Activated B cell treated with CpG ODN at 0.5 μM for 24 hours (primary cell): Measurements from ENCODE around the gene GRIA4. TPM values are rescaled to one million over a fixed set of nuclear protein-coding genes. Genes with fewer than 3 reads are reported as not detected.

ENCODE experiments used
- ATAC-seq: fragments of 200-7000 bp; cut with Tn5 transposase; one replicate; pipeline ENCODE4 v1.10.0; 2021; ENCODE audit warnings: low read depth, mild to moderate bottlenecking, moderate library complexity
- CTCF ChIA-PET: fragments of 350-600 bp; sonication (Branson Sonifier 250); formaldehyde crosslinking; loops from one replicate; lab custom pipeline; 2021; ENCODE audit warnings: antibody characterized with exemption; lab: Charles Lee
- POLR2A ChIA-PET: fragments of 350-600 bp; sonication (Branson Sonifier 250); formaldehyde crosslinking; loops from one replicate; lab custom pipeline; 2021; ENCODE audit warnings: antibody characterized with exemption; lab: Charles Lee
- DNase-seq: peaks from one replicate; pipeline ENCODE4 v3.0.0; 2022
- H3K27ac Mint-ChIP-seq: one replicate; pipeline ENCODE4 v1.8.0; 2020; ENCODE audit warnings: mixed read lengths
- H3K27me3 Mint-ChIP-seq: one replicate; pipeline ENCODE4 v1.8.0; 2021; ENCODE audit warnings: mixed read lengths
- H3K36me3 Mint-ChIP-seq: one replicate; pipeline ENCODE4 v1.8.0; 2021; ENCODE audit warnings: low read depth, mixed read lengths
- H3K4me1 Mint-ChIP-seq: one replicate; pipeline ENCODE4 v1.8.0; 2021; ENCODE audit warnings: mixed read lengths
- H3K4me3 Mint-ChIP-seq: one replicate; pipeline ENCODE4 v1.8.0; 2020; ENCODE audit warnings: mild to moderate bottlenecking, mixed read lengths
- H3K9me3 Mint-ChIP-seq: one replicate; pipeline ENCODE4 v1.8.0; 2020; ENCODE audit warnings: mixed read lengths
- intact Hi-C: fragments of 100-400 bp; cut with micrococcal nuclease; formaldehyde crosslinking; loops from one replicate; pipeline ENCODE4 v1.15.1; 2024
- total RNA-seq: library from RNA; stranded (reverse); gene quantifications from 2 replicates; pipeline ENCODE4 v1.2.3, GENCODE V29; 2022
- TF ChIP-seq, protein P1 (sequence below): fragments of 200-600 bp; IDR thresholded peaks from one replicate; pipeline ENCODE4 v1.8.0; 2022; ENCODE audit warnings: antibody characterized with exemption, mild to moderate bottlenecking

GRIA4 gene
- total RNA-seq, 1 donor from 2014 or later, result not detected

DNA sequence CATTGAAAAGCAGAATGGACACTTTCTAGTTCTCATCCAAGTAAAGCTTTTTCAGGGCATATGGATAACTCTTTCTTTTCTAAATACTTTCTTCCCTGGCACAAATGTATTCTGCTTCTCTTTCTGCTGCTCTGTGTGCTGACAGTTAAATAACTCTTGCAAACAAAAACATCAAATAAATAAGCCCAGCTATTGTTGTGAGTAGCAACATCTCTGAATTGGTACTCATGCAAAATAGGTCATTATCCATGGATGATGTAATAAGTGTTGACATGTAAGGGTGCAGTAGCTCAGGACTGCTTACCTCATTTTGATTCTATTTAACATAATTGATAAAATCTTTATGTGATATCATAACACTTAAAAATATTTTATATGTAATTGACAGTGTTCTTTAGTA is 247.9 kb downstream of the GRIA4 start:
- intact Hi-C loops, result no loop called here
- CTCF ChIA-PET, result no interaction called here
- H3K4me3 Mint-ChIP-seq, result no peak overlapping the region
- no peaks in the 10 kb centered on the region for H3K9me3 Mint-ChIP-seq
- no peak for DNase-seq
- no peaks in the 10 kb centered on the region for H3K36me3 Mint-ChIP-seq
- no peaks in the 10 kb centered on the region for H3K4me1 Mint-ChIP-seq
- H3K27ac Mint-ChIP-seq, result no peak overlapping the region
- POLR2A ChIA-PET, result no interaction called here
- TF ChIP-seq, protein P1, sequence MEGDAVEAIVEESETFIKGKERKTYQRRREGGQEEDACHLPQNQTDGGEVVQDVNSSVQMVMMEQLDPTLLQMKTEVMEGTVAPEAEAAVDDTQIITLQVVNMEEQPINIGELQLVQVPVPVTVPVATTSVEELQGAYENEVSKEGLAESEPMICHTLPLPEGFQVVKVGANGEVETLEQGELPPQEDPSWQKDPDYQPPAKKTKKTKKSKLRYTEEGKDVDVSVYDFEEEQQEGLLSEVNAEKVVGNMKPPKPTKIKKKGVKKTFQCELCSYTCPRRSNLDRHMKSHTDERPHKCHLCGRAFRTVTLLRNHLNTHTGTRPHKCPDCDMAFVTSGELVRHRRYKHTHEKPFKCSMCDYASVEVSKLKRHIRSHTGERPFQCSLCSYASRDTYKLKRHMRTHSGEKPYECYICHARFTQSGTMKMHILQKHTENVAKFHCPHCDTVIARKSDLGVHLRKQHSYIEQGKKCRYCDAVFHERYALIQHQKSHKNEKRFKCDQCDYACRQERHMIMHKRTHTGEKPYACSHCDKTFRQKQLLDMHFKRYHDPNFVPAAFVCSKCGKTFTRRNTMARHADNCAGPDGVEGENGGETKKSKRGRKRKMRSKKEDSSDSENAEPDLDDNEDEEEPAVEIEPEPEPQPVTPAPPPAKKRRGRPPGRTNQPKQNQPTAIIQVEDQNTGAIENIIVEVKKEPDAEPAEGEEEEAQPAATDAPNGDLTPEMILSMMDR, result no peak
- ATAC-seq, result no peak
- H3K27me3 Mint-ChIP-seq, result no peaks in the 10 kb centered on the region

DNA sequence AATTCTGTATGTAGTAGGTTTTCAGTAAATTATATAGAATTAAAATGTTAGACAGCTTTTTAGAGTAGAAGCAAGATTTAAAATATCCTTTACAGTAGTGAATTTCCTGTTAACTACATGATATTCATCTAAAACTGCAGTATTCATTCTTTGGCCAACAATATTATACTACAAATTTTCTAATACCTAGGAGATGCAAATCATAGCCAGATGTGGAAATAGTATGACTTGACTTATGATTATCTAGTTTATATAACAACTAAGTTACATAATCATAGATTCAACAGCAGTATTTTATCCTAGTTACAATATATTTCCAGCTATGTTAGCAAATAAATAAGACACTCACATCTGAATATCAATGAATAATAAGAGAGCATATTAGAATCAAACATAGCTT is 249.0 kb downstream of the GRIA4 start:
- intact Hi-C loops, result no loop called here
- no peak for ATAC-seq
- TF ChIP-seq, protein P1, result no peak
- DNase-seq, result no peak
- no peaks in the 10 kb centered on the region for H3K27me3 Mint-ChIP-seq
- H3K4me3 Mint-ChIP-seq, result no peak overlapping the region
- H3K4me1 Mint-ChIP-seq, result no peaks in the 10 kb centered on the region
- H3K36me3 Mint-ChIP-seq, result no peaks in the 10 kb centered on the region
- ChIA-PET CTCF (no interaction called here), POLR2A (no interaction called here)
- H3K27ac Mint-ChIP-seq, result no peak overlapping the region
- no peaks in the 10 kb centered on the region for H3K9me3 Mint-ChIP-seq

DNA sequence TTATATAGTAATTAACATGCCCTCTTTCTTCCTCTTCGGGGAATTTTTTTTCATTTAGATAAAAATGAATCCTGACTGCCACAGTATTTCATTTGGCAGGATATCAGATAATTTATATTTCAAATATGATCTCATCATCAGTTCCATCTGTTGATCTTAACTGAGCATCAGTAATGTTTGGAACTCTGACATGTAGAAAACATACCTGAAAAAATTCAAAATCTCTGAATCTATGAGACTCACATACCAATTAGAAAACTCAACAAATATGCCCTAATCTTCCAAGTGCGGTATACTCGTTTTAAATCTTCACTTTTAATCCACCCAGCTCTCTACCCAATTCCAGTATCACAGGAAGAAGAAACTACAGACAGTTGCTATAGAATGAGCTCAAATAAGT is 250.2 kb downstream of the GRIA4 start:
- TF ChIP-seq, protein P1, result no peak
- Mint-ChIP-seq H3K36me3 (no peaks in the 10 kb centered on the region), H3K27me3 (no peaks in the 10 kb centered on the region), H3K27ac (no peak overlapping the region), H3K4me3 (no peak overlapping the region), H3K4me1 (no peaks in the 10 kb centered on the region), H3K9me3 (no peaks in the 10 kb centered on the region)
- POLR2A ChIA-PET, result no interaction called here
- DNase-seq (no peak), ATAC-seq (no peak)
- intact Hi-C loops, result loop anchor here (5.0 kb wide), 1 partner anchor 1933 kb away; no protein-coding TSS in a partner anchor
- CTCF ChIA-PET, result no interaction called here

DNA sequence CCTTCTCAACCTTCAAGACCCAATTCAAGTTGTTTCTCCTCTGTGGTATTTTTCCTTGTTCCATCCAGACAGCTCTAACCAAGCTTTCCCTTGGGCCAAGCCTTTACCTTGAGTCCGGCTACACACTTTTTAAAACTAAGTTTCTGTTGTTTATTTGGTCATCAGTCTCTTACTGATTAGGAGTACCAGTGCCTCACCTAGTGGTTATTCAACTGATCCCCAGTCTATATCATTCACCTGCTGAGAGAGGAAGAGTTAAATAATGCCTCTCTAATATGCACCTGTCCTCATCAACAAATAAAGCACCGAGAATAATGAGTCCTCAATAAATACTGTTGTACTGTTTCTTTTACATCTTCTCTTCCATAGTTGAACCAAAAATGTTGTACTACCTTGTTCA is 251.4 kb downstream of the GRIA4 start:
- no peaks in the 10 kb centered on the region for H3K4me1 Mint-ChIP-seq
- DNase-seq (no peak), ATAC-seq (no peak)
- no peak overlapping the region for H3K27ac Mint-ChIP-seq
- no peaks in the 10 kb centered on the region for H3K9me3 Mint-ChIP-seq
- ChIA-PET POLR2A (no interaction called here), CTCF (interaction anchor here (2.4 kb wide), 1 partner anchor 1330 kb away, joined by 7 read pairs; no protein-coding TSS in a partner anchor)
- no peak overlapping the region for H3K4me3 Mint-ChIP-seq
- intact Hi-C loops, result loop anchor here (5.0 kb wide), 1 partner anchor 1934 kb away; no protein-coding TSS in a partner anchor
- TF ChIP-seq, protein P1, result no peak
- no peaks in the 10 kb centered on the region for H3K36me3 Mint-ChIP-seq
- no peaks in the 10 kb centered on the region for H3K27me3 Mint-ChIP-seq

DNA sequence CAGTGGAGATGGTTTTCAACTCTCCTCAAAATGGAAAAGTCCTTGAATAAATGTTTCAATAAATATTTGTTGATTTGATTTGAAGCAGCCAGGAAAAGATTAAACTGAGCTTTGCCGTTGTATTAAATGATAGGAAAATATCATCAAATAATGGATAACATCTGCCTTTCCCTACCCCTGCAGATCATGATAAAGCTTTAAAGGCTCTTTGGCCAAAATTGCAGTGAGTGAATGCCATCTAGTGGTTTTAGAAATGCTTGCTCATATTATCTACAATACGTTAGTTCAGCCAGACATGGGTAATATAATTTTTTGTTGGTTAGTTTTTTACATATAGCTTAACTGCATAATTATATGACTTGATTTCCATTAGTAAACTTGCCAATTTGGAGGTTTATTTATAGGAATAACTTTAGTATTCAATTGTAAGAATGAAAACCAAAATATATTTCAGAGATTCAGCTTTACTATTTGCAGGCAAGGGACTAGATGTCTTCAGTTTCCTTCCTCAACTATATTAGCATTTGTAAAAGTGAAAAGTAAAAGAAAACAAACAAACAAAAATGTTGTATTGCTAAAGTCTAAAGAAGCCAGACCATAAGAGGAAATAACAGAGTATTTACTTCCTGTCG is 253.0 kb downstream of the GRIA4 start:
- H3K27ac Mint-ChIP-seq, result no peak overlapping the region
- no peak for DNase-seq
- no peaks in the 10 kb centered on the region for H3K4me1 Mint-ChIP-seq
- no peak for ATAC-seq
- H3K36me3 Mint-ChIP-seq, result no peaks in the 10 kb centered on the region
- POLR2A ChIA-PET, result no interaction called here
- TF ChIP-seq, protein P1, result no peak
- H3K27me3 Mint-ChIP-seq, result peaks cover 1% of the 10 kb centered on the region
- CTCF ChIA-PET, result interaction anchor here (0.9 to 2.4 kb wide), 6 partner anchors 10 to 1609 kb away, joined by 3 to 9 read pairs (median 6); no protein-coding TSS in a partner anchor
- intact Hi-C loops, result loop anchor here (2.0 to 5.0 kb wide), 2 partner anchors 1332 to 1936 kb away; no protein-coding TSS in a partner anchor
- no peaks in the 10 kb centered on the region for H3K9me3 Mint-ChIP-seq
- H3K4me3 Mint-ChIP-seq, result no peak overlapping the region
